ENCODE data around the gene FUS.
A peak's percentile ranks its signal among the peaks of the same experiment; 100 is the strongest.
"Not testable (repeated sequence)": the region's sequence is repeated elsewhere in the genome, so short reads cannot be mapped to it uniquely, and the experiment has no call there.

FUS gene

DNA sequence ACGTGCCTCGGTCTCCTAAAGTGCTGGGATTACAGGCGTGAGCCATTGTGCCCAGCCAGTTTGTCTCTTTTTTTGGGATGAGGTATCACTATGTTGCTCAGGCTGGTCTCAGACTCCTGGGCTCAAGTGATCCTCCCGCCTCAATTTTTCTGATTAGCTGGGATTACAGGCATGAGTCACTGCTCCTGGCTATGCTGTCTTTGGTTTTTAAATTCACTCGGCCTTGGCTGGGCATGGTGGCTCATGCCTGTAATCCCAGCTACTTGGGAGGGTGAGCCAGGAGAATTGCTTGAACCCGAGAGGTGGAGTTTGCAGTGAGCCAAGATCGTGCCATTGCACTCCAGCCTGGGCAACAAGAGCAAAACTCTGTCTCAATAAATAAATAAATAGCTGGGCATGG, 35.5 kb upstream of the FUS start:
- not testable (repeated sequence) for DNase-seq

DNA sequence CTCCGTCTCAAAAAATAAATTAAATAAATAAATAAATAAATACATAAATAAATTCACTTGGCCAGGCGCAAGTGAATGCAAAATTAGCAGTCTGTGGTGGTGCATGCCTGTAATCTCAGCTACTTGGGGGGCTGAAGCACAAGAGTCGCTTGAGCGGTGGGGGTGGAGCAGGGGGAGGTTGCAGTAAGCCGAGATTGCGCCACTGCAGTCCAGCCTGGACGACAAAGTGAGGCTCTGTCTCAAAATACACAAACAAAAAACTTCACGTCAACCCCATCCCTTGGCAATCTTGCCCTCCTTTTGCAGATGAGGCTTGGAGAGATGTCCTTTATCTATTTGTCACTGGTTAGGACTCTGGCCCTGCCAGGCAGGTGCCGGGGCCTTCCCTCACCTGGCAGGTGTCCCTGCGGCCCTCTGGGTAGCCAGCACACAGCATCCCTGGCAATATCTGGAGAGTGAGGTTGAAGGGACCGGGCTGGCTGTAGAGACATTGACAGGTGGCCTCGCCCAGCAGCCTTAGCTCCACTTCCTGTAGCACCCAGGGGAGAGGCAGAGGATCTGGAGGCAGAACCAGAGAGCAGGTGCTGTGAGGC, 34.4 kb upstream of the FUS start:
- DNase-seq, result no peak

DNA sequence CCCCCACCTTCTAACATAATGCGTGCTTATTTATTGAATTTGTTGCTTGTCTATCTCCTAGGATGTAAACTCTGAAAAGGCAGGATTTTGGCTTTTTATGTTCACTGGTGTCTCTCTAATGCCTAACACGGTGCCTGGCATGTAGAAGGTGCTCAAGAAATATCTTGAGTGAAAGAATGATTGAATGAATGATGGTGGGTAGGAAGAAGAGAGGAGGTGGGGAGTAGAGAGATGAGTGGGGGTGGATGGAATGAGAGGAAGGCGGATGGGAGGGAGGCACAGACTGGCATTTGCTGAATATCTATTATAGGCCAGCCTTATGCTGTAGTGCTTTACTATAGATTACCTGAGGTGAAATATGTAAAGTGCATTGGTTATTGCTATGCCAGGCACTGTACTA, 32.4 kb upstream of the FUS start:
- no peak for DNase-seq

DNA sequence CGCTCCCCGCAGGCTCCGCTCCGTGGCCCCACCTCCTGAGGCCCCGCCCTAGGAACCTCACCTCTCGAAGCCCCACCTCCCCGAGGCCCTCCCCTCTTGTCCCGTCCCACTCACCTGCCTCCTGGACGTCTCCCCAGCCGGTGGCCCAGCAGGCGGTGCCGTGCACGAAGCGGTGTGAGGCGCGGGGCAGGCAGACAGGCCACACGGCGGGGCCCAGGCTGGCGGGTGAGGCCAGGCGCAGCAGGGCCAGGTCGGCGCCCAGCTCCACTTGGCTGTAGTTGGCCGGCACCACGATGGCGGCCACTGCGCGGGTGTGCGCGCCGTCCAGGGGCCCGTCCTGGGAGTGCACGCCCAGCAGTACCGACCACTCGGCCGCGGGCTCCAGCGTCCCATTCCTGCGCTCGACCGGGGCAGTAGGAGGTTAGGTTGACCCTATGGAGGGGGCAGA, 31.6 kb upstream of the FUS start:
- DNase-seq, result no peak

DNA sequence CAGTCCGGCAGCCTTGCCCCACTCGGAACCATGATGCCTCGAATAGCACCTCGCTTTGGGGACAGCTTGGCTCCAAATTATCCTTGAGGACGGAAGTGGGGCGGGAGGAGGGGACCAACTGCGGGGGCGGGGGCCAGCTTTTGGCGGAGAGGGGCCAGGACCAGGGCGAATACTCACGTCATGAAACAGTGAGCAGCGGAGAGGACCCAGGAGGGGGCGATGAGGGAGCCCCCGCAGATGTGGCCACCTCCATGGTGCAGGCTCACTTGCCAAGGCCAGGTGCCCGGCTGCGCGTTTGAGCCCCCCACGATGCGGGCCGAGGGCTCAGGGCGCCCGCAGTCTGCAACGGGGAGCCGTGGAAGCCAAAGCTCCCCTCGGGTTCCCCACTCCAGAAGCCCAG, 31.0 kb upstream of the FUS start:
- no peak for DNase-seq

DNA sequence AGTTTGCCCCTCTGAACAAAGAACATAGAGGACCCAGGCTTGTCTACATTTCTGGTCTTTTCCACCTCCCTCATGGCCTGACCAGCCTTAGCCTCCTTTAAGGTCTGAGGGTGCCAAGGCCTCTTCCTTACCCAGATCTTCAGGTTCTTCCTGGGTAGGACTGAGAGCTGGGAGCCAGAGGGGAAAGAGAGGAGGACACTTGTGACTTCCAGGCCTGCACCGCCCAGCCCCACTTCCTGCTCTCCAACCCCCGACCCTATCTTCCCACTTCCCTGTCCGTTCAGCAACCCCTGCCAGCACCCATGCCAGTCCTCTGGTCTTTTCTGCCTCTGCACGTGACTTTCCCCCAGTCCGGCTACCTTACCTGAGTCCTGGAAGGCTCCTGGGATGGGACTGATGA, 30.6 kb upstream of the FUS start:
- DNase-seq, result no peak

DNA sequence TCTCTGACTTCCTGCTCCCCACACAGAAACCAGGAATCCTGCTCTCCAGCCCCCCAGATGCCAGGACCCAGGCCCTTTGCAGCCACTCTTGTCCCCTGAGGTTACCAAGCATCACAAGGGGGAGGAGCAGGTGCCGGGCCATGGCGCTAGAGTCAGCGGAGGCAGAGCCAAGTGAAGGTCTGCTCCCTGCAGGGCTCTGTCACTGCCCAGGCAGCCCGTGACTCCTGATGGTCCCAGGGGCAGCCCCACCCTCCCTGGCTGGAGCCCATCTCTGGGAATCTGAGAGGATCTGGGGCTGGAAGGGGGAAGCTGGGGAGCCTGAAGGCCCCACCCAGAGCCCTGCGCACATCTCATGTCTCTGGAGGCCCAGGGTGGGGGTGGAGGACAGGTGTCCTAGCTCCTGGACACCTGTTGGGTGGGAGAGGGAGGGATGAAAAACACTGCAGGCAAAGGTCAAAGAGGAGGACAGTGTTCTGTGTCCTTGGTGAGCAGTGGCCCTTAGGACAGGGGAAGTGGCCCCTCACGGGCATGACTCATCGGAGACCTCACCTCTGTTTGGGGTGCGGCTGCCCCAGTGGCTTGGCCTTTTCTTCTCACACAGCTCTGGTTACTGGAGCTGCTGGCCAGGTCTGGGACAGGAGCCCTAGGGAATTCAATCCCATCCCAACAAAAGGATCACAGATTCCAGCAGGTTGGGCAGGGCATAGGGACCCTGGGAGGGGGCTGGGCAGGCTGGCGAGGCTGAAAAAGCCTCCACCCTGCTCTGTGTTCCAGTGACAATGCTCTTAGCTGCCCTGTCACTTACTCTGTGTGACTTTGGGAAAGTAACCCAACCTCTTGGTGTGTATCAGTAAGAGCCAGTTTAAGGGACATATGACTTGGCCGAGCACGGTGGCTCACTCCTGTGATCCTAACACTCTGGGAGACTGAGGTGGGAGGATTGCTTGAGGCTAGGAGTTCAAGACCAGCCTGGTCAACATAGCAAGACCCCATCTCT, 29.7 kb upstream of the FUS start, which contains the start of gene PRSS36:
PRSS36 (minus strand) TSS at position 173 of the 997 bp plus-strand sequence; CDS start at position 142, 31 bp downstream.
- no peak for DNase-seq

DNA sequence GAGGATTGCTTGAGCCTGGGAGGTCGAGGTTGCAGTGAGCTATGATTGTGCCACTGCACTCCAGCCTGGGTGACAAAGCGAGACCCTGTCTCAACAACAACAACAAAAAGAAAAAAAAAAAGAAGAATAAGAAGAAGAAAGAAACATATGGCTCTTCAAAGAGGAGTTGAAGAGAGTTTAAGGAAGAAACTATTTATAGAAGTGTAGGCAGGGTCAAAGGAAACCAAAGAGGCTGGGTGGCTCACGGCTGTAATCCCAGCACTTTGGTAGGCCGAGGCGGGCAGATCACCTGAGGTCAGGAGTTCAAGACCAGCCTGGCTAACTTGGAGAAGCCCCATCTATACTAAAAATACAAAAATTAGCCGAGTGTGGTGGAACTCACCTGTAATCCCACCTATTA, 29.0 kb upstream of the FUS start:
- not testable (repeated sequence) for DNase-seq

DNA sequence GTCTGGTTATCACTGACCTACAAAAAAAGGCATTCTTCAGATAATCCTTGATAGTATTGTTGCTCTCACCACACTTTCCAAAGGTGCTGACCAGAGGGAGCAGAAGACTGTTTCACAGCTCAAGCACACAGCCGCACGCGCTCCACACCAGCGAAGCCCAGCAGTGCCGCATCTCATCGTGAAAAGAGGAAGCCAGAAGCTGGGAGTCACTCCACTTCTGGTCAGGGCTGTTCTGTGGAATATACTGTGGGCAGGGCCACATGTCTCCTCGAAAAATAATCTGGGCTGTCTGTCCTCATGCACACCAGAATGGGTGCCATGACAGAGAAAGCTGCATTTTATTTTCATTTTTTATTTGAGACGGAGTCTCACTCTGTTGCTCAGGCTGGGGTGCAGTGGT, 22.8 kb upstream of the FUS start:
- DNase-seq, result no peak

DNA sequence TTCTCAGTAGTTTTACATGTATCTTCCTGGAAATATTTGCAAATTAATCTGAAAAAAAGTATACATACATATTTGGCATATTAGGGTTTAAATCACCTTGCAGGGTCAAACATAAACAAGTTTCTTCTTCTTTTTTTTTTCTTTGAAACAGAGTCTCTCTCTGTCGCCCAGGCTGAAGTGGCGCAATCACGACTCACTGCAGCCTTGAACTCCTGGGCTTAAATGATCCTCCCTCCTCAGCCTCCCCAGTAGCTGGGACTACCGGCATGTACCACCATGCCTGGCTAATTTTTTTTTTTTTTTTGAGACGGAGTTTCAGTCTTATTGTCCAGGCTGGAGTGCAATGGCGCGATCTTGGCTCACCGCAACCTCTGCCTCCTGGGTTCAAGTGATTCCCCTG, 12.6 kb upstream of the FUS start:
- DNase-seq, result no peak

DNA sequence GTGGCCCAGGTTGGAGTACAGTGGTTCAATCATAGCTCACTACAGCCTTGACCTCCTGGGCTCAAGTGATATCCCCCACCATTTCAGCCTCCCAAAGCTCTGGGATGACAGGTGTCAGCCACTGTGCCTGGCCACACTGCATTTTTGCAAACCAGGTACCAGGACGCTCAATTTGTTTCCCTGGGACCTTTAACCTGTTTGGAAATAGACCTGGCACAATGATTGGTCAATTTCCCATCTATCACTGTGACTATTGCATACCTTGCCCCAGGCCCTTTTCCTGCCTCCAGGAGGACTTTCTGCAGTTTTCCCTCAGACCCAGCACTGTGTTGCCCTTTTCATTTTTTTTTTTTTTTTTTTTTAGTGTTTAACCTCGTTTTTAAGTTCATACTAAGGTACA, 11.1 kb upstream of the FUS start:
- DNase-seq, result no peak

DNA sequence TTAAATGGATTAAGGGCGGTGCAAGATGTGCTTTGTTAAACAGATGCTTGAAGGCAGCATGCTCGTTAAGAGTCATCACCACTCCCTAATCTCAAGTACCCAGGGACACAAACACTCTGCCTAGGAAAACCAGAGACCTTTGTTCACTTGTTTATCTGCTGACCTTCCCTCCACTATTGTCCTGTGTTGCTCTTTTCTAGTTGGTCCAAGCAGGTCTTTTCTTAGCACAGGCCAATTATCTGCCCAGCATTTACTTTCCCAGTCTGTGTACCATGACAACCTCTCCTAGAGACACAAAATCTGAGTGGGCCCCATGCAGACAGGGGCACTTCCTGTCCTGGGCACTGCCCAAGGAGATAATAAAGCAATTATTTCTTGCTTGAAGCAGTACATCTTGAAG, 9.9 kb upstream of the FUS start:
- not testable (repeated sequence) for DNase-seq

DNA sequence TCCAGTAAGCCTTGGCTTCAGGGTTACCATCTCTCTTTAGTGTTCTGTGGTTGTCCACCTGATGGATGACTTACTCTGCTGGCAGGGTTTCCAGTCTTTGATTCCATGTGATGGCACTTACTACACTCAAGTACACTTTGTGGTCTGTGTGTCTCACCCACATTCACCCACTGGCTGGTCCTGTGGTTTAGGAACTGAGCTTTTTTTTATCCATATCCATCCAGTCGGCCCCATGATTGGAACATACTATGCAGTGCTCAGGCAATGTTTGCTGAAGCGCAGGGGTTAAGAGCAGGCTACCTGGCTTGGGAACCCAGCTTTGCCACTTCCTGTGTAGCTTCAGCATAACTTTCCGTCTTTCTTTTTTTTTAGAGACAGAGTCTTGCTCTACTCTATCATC, 2.8 kb upstream of the FUS start:
- DNase-seq, result peak; percentile 67

DNA sequence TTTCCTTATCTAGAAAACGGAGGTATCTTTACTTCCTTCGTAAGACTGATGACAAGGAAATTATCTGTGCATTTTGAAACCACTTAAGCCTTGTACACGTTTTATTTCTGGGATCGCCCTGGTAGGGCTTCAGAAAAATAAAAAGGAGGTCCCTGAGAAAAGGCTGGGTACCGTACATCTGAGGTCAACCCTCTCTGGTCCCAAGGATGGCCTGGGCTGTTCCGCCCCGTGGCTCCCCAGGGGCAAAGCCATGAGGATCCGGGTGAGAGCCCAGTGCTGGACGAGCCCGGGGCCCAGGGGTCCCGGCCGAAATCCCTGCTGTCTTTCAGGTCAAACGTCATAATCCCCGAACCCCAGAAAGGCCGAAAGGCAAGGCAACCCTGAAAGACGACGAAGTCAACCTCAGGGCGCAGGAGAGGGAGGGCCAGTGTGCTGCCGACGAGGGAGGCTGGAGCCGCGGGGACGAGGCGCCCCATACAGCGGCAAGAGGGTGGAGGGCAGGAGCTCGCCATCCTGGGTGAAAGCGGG, 656 bp upstream of the FUS start:
- no peak for DNase-seq

DNA sequence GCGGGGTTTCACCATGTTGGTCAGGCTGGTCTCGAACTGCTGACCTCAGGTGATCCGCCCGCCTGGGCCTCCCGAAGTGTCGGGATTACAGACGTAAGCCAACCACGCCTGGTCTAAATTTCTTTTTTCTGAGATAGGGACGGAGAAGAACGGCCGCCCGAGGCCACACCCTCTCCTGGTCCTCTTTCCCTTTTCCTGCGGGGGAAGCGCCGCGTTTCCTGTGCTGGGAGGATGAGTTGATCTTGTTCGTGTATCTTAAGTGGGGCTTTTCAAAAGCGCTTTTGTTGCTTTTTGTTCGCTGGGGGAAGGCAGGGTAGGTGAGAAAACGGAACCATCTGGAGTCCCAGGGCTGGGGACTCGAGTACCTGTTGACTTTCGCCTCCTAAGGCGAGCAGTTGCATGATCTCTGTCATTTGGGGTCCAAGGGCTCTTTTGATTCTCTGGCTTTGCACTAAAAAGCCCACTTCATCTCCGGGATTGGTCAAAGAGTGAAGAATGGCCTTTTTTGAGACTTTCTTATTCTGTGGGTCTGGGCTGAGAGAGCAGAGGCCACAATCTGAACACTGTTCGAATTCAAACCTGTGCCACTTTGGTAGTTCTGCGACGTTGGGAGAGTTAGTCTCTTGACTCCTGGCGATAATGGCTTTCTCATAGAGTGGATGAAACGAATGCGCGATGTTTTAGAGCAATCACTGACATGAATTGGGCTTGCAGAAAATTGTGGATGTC, 1.3 kb downstream of the FUS start:
- no peak for DNase-seq

DNA sequence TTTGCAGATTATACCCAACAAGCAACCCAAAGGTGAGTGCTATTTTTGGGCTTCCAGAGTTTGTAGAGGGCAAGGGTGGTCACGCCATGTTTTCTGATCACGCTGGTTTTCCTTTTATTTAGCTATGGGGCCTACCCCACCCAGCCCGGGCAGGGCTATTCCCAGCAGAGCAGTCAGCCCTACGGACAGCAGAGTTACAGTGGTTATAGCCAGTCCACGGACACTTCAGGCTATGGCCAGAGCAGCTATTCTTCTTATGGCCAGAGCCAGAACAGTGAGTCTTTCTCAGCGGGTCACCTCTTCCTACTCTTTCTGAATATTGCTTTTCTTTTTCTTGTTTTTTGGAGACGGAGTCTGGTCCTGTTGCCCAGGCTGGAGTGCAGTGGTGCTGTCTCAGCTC, 2.5 kb downstream of the FUS start:
- no peak for DNase-seq

DNA sequence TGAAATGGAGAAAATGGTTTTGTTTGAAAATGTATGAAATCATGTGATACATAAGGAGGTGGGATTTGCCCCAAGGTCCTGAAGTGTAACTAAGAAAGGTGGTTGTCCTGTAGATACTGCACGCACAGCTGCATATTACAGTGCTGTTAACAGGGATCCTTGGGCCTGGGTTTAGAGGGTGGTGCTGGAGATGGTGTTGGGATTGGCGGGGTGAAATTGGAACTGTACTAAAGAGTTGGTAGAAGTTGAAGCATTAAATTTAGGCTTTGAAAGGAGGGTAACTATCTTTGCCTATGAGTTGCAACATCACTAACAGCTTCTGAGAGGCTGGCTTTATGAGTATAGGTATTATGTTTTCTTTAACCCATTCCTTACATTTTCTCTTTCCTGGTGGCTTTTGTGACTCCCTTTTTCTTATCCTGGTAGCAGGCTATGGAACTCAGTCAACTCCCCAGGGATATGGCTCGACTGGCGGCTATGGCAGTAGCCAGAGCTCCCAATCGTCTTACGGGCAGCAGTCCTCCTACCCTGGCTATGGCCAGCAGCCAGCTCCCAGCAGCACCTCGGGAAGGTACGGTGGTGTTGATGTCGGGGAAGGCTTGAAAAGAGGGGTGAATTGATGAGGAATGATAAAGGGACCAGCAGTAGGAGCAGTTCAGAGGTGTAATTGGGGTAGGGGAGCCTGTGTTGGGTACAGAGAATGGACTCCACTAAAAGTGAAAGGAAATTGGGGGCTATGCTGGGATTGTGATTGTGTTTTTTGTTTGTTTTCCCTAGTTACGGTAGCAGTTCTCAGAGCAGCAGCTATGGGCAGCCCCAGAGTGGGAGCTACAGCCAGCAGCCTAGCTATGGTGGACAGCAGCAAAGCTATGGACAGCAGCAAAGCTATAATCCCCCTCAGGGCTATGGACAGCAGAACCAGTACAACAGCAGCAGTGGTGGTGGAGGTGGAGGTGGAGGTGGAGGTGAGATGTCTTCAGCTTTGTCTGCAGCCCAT, 3.8 kb downstream of the FUS start:
- no peak for DNase-seq

DNA sequence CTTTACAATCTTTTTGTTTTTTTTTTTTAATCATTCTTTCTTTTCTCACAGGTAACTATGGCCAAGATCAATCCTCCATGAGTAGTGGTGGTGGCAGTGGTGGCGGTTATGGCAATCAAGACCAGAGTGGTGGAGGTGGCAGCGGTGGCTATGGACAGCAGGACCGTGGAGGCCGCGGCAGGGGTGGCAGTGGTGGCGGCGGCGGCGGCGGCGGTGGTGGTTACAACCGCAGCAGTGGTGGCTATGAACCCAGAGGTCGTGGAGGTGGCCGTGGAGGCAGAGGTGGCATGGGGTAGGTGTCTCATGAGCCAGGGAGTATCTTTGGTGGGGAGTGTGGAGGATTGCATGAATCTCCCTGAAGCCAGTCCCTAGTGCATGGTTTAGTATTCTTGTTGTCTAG, 4.9 kb downstream of the FUS start:
- DNase-seq, result no peak

DNA sequence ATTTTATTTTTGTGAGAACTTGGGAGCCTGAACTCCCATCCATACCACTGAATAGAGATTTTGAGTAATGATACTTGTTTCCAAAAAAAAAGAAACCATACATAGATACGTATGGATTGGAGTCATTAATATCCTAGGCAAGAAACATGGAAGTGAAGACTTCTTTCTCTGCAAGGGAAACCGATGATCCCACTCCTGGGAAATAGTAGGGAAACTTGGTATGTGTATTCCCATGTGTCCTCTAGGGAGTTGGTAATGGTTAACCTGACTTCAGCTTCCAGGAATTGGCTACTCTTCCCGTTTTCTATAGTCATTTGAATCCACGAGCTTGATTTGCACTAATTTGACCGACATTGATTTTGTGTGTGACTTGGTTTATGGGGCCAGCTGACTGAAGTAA, 5.4 kb downstream of the FUS start:
- no peak for DNase-seq

DNA sequence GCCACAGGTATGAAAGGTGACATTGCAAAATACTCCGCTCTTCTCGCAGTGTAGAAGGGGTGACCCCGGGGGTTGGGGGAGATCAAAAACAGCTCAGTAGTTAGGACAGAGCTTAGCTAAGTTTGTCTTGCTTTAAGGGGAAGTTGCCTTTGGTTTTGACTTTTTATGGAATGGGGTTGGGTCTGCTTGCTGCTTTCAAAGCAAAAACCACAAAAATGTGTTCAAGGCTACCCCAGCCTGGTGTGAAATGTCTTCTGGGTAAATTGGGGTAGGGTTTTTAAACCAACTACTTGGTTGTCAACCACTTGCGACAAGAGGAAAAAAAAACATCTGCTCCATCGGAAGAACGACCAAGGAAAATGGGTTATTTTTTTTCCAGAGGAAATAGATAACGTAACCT, 6.2 kb downstream of the FUS start:
- no peak for DNase-seq

DNA sequence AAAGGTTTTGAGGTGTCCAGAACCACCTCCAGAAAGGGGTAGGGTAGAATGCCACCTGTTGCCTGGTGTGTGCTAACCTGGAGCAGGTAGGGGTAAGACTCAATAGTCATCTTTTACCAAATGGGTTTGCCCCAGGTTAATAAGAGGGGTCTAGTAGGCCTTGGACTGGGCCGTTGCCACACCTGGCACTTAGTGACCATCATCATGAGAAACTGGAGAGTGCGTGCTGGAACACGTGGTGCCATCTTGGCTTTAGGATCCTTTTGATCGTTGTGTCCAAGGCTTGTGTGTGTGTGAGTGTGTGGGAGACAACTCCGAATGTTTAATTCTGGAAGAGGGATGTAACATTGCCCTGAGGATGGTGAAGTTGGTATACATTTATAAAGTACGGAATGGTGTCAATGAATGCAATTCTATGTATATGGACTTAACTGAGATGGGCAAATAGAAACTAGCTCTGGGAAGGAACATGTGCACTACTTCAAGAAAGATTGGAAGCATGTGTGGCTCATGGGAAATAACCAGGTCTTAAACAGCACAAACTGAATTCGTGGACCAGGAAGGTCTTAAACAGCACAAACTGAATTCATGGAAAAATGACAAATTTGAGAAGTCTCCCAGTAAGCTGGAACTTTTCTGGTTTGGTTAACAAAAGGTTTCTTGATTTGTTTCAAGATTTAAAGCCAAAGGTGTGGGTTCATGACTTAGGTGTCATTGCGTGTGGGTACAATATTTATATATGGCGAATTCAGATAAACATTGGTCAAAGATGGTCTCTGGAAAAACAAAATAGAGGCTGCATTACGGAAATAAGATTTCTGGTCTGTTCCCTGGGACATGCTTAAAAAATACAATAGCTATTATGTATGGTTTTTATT, 7.2 kb downstream of the FUS start:
- DNase-seq, result no peak

All from CD4-positive, alpha-beta T cell treated with Interleukin-6 for 4 hours (primary cell).